GM19395 (cell line): ENCODE measurements around the gene UBE2R2.
"Not testable (repeated sequence)": the region's sequence is repeated elsewhere in the genome, so short reads cannot be mapped to it uniquely, and the experiment has no call there.

Experiments
- ATAC-seq: cut with Tn5 transposase; IDR thresholded peaks from one replicate; pipeline ENCODE4 v1.9.1; 2021; ENCODE audit warnings: mild to moderate bottlenecking, moderate library complexity; ENCODE audit not compliant: unreplicated experiment

Gene UBE2R2

DNA sequence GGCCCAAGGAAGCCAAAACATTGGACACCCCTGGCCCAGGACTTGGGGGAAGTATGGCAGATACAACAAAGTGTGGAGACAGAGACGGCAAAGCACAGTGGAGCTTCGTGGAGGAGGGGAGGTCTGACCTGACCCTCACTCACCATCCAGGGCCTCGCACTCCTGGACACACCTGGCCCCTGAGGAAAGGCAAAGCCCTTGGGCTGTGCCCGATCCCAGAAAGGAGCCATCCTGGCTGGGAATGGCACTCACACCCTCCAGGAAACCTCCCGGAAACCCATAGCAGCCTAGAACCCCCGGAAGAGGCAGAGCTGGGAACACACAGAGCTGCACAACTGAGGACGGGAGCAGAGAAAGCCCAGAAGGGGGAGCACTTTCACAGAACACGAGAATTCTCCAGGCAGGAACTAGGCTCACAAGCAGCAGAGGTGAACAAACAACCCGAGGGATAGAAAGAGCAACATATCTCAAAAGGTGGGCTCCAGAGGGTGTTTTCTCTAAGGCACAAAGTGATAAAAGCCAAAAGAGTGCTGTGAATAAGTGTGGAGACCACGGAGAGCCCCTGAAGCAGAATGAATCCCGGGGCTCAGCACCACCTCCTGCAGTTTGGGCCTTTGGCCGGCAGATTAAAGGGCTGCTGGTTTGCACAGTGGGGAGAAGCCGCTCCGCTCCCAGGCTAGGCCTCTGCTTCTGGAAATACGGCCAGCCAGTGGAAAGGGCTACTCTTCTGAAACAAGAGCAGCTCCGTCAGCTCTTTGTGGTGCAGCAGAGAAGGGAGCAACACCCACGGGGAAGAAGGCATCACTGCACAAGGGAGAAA is 108.2 kb downstream of the UBE2R2 start:
- no peak for ATAC-seq

DNA sequence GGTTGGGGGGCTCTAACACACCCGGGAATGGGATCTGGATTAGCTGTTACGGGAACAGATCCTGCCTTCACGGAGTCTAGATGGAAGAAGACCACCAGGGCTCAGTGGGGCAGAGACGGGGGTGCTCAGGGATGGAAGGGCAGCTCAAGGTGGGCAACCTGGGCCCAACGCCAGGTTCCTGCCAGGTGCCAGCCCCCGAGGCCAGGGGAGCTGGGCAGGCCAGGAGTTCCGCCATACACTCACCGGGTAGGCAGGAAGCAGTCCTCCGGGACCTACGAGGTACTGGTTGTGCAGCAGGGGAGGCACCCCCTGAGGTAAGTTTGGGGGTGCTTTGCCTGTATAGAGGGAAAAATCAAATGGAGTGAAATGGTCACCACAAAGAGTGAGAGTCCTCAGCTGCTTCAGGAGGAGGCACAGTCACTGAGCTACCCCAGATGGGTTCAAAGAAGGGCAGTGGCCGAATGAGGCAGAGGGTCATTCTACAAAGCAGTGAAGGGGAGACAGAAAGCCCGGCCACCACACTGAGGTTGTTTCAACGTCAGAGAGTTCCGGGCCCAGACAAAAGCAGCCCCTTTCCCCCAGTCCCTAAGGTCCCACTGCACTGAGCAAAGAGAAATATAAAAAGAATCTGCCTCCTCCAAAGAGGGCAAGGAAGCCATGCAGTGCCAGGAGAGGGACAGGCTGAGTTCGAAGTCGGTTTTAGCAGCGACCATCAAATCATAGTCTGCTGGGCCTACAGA is 110.0 kb downstream of the UBE2R2 start:
- no peak for ATAC-seq

DNA sequence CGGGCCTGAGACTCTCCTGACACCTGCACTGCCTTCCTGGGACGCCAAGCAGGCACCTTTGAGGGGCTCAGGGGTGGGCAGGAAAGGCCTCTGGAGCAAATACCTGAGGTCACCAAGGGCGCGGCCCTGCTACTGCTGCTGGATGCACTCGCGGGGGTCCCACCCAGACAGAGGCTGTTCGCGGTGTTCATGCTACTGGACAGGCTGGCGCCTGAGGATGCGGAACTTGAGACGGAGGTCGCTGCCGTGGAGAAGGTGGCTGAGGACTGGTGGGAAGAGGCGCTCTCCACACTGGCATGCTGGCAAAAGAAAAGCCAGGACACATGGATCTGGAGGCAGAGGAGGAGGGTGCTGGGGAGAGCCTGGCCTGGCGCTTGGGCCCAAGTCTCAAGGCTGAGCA is 110.7 kb downstream of the UBE2R2 start:
- no peak for ATAC-seq

DNA sequence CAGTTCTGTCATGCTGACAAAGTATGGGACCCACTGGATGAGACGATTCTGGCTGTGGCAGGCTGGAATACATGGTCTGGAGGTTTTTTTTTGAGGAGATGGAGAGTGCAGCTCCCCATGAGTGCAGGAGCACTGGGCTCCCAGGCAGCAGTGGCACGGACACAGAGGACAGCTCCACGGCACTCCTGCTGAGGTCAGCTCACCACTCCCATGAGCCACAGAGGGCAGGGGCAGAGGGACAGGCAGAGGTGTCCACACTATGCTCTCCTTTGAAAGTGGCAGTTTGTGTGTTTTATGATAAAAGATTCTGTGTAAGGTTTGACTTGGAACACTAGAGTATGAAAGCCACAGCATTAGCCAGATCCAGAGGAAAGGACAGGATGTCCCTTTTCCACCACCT is 114.4 kb downstream of the UBE2R2 start:
- ATAC-seq = no peak

DNA sequence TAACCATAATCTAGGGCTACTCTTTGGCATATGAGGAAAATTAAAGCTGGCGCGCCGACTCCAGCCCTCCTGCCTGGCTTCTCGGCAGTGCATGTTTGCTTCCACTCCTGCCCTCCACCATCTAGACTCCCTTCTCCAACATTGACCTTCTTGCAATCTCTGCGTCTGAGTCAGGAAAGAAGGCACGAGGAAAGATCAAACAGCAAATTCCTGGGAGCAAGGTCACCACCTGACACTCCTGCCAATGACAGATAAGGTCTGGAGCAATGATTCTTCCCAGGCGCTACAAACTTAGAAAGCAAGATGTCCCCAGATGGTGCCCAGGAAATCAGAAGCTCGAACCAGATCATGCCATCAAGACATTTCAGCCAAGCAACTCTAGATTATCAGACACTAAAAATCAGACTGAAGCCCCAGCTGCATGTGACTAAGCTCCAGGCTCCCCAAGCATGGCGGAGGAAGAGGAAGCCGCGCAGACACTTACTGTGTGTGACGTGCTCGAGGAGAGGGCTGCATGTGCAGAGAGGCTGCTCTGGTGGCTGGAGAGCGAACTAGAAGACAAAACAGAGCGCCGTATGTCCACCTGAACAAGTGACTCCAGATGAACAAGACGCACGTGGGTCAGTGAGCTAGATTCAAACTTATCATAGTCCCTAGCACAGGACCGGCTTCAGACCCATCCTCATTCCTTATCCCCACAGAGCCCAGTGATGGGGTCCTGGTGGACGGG is 115.3 kb downstream of the UBE2R2 start:
- no peak for ATAC-seq

DNA sequence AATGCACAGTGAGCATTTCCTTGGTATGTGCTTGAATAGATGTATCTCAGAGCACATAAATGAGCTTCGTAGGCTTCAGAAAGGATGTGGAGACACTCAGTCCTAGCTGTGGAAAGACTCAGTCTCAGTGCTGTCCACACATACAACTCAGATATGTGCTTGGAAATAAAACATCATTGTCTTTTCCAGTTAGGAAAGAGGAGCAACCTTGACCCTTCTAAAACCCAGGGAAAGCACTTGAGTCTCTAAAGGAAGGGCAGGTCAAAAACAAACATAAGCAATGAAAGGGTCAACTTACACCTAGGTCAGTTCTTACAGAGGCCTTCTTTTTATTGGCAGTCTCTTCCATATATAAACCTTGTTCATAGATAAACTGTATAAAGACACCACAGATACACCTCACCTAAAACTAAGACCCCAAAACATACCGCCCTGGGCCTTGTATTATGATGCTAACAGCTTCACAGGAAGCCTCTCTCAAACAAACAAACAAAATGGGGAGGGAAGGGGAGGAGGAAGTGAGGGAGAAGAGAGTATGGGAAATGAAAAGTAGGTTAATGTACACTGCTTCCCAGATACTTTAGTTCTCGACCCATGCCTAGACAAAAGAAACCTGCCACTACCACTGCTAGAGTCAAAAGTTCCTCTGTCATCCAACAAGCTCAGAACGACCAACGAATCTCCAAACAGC is 117.4 kb downstream of the UBE2R2 start:
- no peak for ATAC-seq

DNA sequence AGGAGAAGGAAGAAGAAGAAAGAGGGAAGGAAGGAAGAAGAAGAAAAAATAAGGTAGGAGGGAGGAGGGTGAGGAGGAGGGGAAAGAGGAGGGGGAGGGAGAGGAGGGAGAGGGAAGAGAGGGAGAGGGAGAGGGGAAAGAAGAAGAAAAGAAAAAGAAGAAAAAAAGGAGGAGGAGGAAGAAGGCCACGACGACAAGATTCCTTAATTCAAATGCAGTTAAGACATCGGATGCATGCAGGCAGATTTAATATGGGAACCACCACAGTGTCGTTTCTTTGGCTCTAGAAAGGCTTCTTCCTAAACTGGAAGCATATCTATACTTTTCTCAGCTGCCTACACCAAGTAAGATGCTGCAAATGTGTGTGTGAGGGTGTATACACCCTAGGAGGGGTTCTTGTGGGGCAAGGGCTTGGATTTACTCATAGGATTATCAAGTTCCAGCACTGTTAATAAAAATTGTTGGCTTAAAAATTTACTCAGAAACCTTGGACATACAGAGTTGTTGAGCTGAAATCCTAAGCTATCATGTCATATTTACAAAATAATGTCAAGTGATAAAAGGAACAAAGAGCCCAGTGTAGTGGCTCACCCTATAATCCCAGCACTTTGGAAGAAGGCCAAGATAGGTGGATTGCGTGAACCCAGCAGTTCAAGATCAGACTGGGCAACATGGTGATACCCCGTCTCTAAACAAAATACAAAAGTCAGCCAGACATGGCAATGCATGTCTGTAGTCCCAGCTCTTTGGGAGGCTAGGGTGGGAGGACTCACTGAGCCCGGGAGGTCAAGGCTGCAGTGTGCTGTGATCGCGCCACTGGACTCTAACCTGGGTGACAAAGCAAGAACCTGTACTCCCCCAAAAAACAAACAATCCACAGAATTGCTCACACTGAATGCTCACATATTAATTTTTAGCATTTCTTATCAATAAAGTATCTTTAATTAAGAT is 123.2 kb downstream of the UBE2R2 start:
- no peak for ATAC-seq

DNA sequence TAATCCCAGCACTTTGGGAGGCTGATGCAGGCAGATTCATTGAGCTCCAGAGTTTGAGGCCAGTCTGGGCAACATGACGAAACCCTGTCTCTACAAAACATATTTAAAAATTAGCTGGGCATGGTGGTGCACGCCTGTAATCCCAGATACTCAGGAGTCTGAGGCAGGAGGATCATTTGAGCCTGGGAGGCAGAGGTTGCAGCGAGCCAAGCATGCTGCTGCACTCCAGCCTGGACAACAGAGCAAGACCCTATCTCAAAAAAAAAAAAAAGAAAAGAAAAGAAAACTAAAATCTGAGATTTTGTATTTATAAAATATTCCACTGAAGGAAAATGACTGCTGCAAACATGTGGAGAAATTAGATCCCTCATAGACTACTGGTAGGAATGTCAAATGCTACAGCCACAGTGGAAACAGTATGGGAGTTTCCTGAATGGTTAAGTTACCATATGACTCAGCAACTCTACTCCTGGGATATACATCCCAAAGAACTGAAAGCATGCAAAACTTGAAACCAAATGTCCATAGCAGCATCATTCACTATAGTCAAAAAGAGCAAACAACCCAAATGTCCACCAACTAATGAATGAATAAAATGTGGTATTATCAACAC is 125.6 kb downstream of the UBE2R2 start:
- ATAC-seq = no peak

DNA sequence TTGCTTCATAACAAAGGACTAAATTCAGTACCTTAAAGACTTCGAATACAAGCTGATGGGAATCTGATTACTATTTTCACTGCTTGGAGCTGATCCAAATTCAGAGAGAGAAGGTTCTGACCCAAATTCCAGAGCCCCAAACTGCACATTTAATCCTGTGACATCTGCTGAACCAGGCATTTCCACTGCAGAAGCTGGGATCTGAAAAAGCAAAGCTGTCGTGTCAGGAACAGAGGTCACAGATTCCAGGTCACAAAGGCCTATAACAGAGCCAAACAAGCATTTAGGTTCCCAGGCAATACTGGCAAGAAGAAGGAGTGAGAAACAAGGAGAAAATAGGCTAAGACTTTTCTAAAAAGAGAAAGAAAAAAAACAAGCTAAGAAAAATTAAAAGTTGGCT is 126.4 kb downstream of the UBE2R2 start:
- ATAC-seq = no peak

DNA sequence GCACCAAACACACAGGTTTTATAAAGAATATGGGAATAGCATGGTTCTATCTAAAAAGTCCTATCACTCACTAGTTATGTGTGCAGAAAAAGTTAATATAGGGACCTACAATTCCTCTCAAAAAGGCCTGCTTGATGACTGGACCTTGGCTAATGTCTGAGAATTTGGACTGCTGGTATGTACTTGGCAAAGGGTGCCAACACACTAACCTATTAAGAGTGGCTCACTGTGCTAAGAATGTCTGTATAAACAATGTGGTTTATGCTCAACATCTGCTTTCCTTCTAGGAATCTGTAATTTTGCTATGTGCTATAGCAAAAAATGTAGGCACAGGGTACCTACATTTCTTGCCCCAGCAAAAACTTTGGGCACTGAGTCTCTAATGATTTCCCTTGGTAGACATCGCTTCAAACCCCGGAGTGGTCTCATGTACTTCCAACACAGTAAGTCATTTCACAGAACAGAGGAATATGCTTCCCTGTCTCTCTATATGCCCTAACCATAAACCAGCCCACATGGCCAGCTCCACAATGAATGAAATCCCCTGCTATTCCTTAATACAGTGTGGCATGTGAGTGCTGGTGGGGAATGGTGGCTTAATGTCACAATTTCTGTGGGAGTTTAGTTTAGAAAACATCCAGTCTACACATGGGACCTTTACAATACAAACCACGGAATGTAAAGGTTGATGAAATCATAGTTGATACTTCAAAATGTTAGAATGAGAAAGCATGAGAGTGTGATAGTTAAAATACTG is 130.0 kb downstream of the UBE2R2 start:
- ATAC-seq = no peak

DNA sequence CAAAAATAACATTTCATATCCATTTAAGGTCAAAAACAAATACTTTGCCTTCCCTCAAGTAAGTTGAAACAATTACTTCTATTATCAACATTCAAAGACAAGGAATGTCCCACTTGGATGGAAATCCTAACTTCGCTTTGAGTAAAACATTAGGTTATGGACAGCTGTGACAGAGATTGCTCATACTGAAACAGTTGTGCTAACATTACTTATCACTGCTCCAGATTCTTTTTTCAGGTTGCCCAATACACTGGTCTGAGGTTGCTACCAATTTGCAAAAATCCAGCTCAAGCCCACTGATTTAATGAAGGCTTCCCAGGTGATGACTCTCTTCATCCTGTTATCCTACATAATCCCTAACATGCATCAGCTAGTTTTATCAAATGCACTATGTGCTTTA is 133.4 kb downstream of the UBE2R2 start:
- ATAC-seq = no peak

DNA sequence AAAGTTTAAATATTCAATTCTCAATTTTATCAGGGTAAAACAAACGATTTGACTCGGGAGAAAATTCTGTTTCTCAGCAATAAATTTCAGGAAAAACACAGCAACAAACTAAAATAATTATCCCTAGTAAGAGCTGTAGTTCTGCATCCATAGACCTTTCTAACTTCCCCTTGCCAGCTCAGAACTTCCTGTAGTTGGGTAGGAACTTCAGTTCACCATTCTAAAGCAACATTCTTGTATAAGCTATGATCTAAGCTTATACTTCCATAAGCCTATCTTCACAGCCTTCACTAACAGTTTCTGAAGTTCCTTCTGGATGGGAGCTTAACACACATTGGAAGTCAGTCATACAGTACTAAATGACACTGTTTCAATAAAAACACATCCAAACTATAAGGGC is 135.1 kb downstream of the UBE2R2 start:
- ATAC-seq = no peak

DNA sequence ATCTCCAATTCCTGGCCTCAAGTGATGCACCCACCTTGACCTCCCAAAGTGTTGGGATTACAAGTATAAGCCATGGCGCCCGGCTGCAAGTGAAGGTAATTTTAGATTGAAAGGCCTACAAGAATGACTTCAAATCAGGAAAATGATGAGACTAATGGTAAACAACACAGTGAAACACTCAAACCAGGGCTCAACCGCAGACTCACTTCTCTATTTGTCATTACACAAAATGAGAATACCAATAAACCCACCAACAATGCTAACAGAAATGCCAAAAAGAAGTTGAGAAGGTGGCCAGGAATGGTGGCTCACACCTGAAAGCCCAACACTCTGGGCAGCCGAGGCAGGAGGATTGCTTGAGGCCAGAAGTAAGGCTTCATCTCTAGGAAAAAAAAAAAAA is 139.6 kb downstream of the UBE2R2 start:
- no peak for ATAC-seq

DNA sequence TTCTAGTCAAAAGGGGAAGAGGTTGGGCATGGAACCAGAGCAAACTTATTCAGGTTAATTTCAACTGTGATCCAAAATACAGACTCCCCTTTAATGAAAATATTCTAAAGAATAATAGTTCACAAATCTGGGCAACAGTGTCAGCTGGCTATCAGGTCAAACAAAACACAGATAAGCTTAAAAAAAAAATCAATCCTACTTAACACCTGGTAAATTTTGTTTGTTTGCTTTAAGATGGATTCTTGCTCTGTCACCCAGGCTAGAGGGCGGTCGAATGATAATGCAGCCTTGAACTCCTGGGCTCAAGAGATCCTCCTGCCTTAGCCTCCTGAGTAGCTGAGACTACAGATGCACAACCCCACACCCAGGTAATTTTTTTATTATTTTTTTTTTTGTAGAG is 142.8 kb downstream of the UBE2R2 start:
- no peak for ATAC-seq

DNA sequence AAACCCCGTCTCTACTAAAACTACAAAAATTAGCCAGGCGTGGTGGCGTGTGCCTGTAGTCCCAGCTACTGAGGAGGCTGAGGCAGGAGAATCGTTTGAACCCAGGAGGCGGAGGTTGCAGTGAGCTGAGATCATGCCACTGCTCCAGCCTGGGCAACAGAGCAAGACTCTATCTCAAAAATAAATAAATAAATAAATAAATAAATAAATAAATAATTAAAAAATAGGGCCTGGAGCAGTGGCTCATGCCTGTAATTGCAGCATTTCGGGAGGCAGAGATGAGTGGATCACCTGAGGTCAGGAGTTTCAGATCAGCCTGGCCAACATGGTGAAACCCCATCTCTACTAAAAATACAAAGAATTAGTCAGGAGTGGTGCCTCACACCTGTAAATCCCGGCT is 145.5 kb downstream of the UBE2R2 start:
- ATAC-seq = not testable (repeated sequence)

DNA sequence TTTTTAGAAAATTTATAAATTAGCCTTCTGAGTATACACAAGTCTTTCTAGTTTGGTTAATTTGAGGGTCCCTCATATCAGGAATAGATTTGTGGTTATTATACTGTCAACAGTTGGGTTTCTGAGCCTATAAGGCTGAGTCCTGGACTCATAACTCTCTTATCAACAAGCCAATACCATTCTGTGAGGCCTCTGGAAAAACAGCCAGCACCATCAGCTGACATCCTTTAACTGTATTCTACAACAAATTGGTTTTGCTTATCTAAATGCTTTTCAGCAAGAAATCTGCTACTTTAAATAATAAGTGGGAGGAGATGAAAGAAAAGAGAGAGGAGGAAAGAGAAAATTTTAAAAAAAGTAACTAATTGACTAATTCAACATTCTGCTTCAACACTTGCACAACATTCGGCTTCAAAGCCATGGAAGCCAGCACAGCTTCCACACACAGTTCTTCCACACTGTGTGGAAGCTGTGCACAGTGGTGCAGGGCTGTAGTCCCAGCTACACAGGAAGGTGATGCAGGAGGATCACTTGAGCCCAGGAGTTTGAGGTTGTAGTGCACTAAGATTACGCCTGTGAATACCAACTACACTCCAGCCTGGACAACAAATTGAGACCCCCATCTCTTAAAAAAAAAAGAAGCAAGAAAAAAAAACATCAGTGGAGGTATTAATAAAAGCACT is 147.3 kb downstream of the UBE2R2 start:
- no peak for ATAC-seq
